Measurements from ENCODE around the gene IL10RA.
"Not testable (repeated sequence)": the region's sequence is repeated elsewhere in the genome, so short reads cannot be mapped to it uniquely, and the experiment has no call there.

IL10RA gene

GRCh38 chr11:117976445-117976844 lies 9.7 kb upstream of the IL10RA start:
- H3K27me3 Mint-ChIP-seq, result no peaks in the 10 kb centered on the region
- peak overlapping the region; percentile 83 for H3K4me3 Mint-ChIP-seq
- peak overlapping the region; percentile 83 for H3K27ac Mint-ChIP-seq
- H3K9me3 Mint-ChIP-seq (ENCODE audit: low read depth), result no peaks in the 10 kb centered on the region
- H3K4me1 Mint-ChIP-seq (ENCODE audit: low read depth), result peaks cover 82% of the 10 kb centered on the region
- peaks cover 2% of the 10 kb centered on the region for H3K36me3 Mint-ChIP-seq

DNA sequence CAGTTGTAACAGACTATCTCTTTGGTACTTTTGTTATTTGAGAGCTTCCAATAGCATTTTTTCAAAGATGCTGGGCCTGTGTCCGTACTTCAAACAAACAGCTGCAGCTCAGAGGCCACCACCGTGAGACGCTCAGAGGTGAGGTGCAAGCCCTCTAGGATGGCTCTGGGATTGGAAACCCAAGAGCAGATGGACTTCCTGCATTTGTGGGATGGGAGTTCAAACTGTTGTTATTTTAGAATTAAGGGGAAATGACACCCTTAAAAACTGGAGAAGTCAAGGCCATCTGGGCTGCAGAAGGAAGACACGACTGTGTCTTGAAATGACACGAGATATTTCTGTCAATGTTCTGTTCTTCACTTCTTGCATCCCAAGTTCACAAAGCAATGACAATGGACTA lies 9.2 kb upstream of the IL10RA start:
- Mint-ChIP-seq H3K4me3 (peak overlapping the region; percentile 83), H3K4me1 (ENCODE audit: low read depth) (peaks cover 85% of the 10 kb centered on the region), H3K27ac (peak overlapping the region; percentile 83)

DNA sequence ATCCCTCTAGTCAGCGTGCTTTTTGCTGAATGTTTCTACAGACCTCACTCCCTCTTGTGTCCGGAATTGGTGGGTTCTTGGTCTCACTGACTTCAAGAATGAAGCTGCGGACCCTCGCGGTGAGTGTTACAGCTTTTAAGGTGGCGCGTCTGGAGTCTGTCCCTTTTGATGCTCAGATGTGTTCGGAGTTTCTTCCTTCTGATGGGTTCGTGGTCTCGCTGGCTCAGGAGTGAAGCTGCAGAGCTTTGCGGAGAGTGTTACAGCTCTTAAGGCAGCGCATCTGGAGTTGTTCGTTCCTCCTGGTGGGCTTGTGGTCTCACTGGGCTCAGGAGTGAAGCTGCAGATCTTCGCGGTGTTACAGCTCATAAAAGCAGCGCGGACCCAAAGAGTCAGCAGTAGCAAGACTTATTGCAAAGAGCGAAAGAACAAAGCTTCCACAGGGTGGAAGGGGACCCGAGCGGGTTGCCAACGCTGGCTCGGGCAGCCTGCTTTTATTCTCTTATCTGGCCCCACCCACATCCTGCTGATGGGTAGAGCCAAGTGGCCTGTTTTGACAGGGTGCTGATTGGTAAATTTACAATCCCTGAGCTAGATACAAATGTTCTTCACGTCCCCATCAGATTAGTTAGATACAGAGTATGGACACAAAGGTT lies 8.5 kb upstream of the IL10RA start:
- peak overlapping the region; percentile 83 for H3K27ac Mint-ChIP-seq
- H3K4me3 Mint-ChIP-seq, result peak overlapping the region; percentile 83
- H3K4me1 Mint-ChIP-seq (ENCODE audit: low read depth), result peaks cover 83% of the 10 kb centered on the region
- not testable (repeated sequence) for H3K36me3 Mint-ChIP-seq; H3K9me3 Mint-ChIP-seq (ENCODE audit: low read depth); H3K27me3 Mint-ChIP-seq

More for the DNA sequence above, 9.2 kb upstream of the IL10RA start:
- Mint-ChIP-seq H3K9me3 (ENCODE audit: low read depth) (no peaks in the 10 kb centered on the region), H3K36me3 (peaks cover 2% of the 10 kb centered on the region), H3K27me3 (no peaks in the 10 kb centered on the region)

DNA sequence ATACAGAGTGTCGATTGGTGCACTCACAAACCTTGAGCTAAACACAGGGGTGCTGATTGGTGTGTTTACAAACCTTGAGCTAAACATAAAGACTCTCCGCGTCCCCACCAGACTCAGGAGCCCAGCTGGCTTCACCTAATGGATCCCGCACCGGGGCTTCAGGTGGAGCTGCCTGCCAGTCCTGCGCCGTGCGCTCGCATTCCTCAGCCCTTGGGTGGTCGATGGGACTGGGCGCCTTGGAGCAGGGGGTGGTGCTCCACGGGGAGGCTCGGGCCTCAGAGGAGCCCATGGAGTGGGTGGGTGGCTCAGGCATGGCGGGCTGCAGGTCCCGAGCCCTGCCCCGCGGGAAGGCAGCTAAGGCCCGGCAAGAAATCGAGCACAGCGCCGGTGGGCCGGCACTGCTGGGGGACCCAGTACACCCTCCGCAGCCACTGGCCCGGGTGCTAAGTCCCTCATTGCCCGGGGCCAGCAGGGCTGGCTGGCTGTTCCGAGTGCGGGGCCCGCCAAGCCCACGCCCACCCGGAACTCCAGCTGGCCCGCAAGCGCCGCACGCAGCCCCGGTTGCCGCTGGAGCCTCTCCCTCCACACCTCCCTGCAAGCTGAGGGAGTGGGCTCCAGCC lies 7.8 kb upstream of the IL10RA start:
- H3K36me3 Mint-ChIP-seq; H3K4me3 Mint-ChIP-seq; H3K9me3 Mint-ChIP-seq (ENCODE audit: low read depth); H3K27me3 Mint-ChIP-seq: not testable (repeated sequence)
- Mint-ChIP-seq H3K4me1 (ENCODE audit: low read depth) (peaks cover 83% of the 10 kb centered on the region), H3K27ac (peak overlapping the region; percentile 83)

GRCh38 chr11:117978991-117979390 lies 7.2 kb upstream of the IL10RA start:
- no peaks in the 10 kb centered on the region for H3K27me3 Mint-ChIP-seq
- H3K27ac Mint-ChIP-seq, result peak overlapping the region; percentile 88
- H3K36me3 Mint-ChIP-seq, result peaks cover 2% of the 10 kb centered on the region
- H3K9me3 Mint-ChIP-seq (ENCODE audit: low read depth), result no peaks in the 10 kb centered on the region
- peak overlapping the region; percentile 64 for H3K4me3 Mint-ChIP-seq
- H3K4me1 Mint-ChIP-seq (ENCODE audit: low read depth), result peaks cover 85% of the 10 kb centered on the region

DNA sequence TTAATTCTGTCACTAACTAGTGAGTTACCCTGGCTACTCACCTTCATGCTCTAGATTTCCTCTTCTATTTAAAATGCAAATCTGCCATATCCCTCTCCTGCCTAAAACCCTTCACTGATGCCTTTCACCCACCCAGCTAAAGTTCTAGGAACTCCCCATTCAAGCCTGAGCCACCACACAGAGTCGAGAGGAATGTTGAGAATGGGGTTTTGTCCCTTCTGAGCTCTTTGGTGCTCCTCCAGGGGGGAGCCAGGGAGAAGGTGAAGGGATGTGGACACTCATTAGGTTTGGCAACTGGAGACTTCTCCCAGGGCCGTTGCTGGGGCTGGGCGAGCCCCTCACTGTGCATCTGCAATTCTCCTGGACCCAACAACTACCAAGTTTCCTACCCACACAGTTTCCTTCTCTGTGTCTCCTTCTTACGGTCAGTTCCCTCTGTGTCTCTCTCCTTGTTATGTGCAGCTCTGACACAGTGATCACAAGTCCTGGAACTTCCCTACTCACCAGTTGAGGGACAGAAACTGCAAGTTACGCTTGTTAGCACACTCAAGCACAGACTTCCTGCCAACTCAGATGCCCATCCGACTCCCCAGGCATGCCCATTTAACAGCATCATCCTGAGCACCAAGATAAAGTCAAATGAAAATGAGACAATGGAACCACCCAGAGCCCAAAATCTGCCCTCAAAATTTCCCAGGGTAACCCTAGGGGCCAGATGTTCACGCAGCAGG lies 6.5 kb upstream of the IL10RA start:
- peak overlapping the region; percentile 64 for H3K4me3 Mint-ChIP-seq
- H3K27me3 Mint-ChIP-seq, result no peaks in the 10 kb centered on the region
- peaks cover 4% of the 10 kb centered on the region for H3K36me3 Mint-ChIP-seq
- H3K9me3 Mint-ChIP-seq (ENCODE audit: low read depth), result no peaks in the 10 kb centered on the region
- H3K27ac Mint-ChIP-seq, result peak overlapping the region; percentile 88
- H3K4me1 Mint-ChIP-seq (ENCODE audit: low read depth), result peaks cover 86% of the 10 kb centered on the region

- H3K36me3 Mint-ChIP-seq, result peaks cover 9% of the 10 kb centered on the region
- peak overlapping the region; percentile 64 for H3K4me3 Mint-ChIP-seq
- no peaks in the 10 kb centered on the region for H3K9me3 Mint-ChIP-seq (ENCODE audit: low read depth)
- H3K27me3 Mint-ChIP-seq, result no peaks in the 10 kb centered on the region
- peak overlapping the region; percentile 88 for H3K27ac Mint-ChIP-seq
- peaks cover 88% of the 10 kb centered on the region for H3K4me1 Mint-ChIP-seq (ENCODE audit: low read depth)
Observed at GRCh38 chr11:117980280-117980679, 5.9 kb upstream of the IL10RA start.

DNA sequence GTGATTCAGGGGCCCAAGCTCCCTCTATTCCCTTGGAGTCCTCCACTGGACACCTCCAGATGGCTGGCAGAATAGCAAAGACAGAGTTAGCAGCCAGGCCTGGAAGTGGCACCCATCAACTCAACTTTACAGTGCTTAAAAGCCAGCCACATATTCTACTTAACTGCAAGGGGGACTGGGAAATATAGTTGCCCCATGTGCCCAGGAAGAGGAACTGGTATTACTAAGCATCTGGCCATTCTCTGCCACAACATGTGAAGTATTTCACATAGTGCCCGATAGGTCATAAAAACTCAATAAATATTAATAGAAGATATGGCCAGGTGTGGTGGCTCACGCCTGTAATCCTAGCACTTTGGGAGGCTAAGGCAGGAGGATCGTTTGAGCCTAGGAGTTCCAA lies 5.5 kb upstream of the IL10RA start:
- H3K36me3 Mint-ChIP-seq, result peaks cover 9% of the 10 kb centered on the region
- H3K27me3 Mint-ChIP-seq, result no peaks in the 10 kb centered on the region
- H3K4me1 Mint-ChIP-seq (ENCODE audit: low read depth), result peaks cover 87% of the 10 kb centered on the region
- H3K4me3 Mint-ChIP-seq, result no peak overlapping the region
- H3K9me3 Mint-ChIP-seq (ENCODE audit: low read depth), result no peaks in the 10 kb centered on the region
- H3K27ac Mint-ChIP-seq, result peak overlapping the region; percentile 88

DNA sequence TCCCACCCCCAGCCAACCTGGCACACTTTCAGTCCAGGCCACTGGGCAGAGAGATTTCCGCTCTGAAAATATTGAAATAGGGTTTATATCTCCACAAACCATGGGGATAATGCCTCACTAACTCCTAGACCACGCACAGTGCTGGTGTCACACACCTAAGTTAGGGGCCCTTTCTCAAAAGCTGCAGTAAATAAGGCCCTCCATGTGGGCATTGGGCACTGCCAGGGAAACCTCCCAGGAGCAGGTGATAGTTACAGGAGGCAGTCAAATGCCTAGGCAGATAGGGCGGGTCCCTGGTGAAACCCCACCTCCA lies 3.1 kb upstream of the IL10RA start:
- peaks cover 12% of the 10 kb centered on the region for H3K36me3 Mint-ChIP-seq

GRCh38 chr11:117984476-117984875 lies 1.7 kb upstream of the IL10RA start:
- Mint-ChIP-seq H3K9me3 (ENCODE audit: low read depth) (no peaks in the 10 kb centered on the region), H3K27ac (peak overlapping the region; percentile 94), H3K27me3 (no peaks in the 10 kb centered on the region), H3K36me3 (peaks cover 14% of the 10 kb centered on the region), H3K4me1 (ENCODE audit: low read depth) (peaks cover 86% of the 10 kb centered on the region), H3K4me3 (peak overlapping the region; percentile 90)

More for the DNA sequence above, 3.1 kb upstream of the IL10RA start:
- H3K9me3 Mint-ChIP-seq (ENCODE audit: low read depth), result no peaks in the 10 kb centered on the region
- peak overlapping the region; percentile 35 for H3K4me3 Mint-ChIP-seq
- peak overlapping the region; percentile 61 for H3K27ac Mint-ChIP-seq
- H3K27me3 Mint-ChIP-seq, result no peaks in the 10 kb centered on the region
- peaks cover 80% of the 10 kb centered on the region for H3K4me1 Mint-ChIP-seq (ENCODE audit: low read depth)

- Mint-ChIP-seq H3K27me3 (no peaks in the 10 kb centered on the region), H3K9me3 (ENCODE audit: low read depth) (no peaks in the 10 kb centered on the region), H3K4me3 (peak overlapping the region; percentile 90), H3K36me3 (peaks cover 23% of the 10 kb centered on the region), H3K27ac (peak overlapping the region; percentile 90), H3K4me1 (ENCODE audit: low read depth) (peaks cover 88% of the 10 kb centered on the region)
Observed at GRCh38 chr11:117986981-117987574, 884 bp downstream of the IL10RA start.

GRCh38 chr11:117989351-117990102 lies 3.3 kb downstream of the IL10RA start:
- Mint-ChIP-seq H3K4me3 (peak overlapping the region; percentile 90), H3K27me3 (no peaks in the 10 kb centered on the region), H3K36me3 (peaks cover 30% of the 10 kb centered on the region), H3K9me3 (ENCODE audit: low read depth) (no peaks in the 10 kb centered on the region), H3K27ac (peak overlapping the region; percentile 90), H3K4me1 (ENCODE audit: low read depth) (peaks cover 89% of the 10 kb centered on the region)

DNA sequence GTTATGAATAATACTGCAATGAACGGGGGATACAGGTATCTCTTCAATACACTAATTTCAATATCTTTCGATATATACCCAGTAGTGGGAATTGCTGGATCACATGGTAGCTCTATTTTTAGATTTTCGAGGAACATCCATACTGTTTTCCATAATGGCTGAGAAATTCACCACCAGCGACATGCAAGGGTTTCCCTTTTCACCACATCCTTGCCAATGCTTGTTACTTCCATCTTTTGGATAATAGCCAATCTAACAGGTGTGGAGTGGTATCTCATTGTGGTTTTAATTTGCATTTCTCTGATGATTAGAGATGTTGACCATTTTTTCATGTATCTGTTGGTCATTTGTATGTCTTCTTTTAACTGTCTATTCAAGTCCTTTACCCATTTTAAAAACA lies 5.9 kb downstream of the IL10RA start:
- peak overlapping the region; percentile 93 for H3K27ac Mint-ChIP-seq
- no peaks in the 10 kb centered on the region for H3K9me3 Mint-ChIP-seq (ENCODE audit: low read depth)
- peaks cover 89% of the 10 kb centered on the region for H3K4me1 Mint-ChIP-seq (ENCODE audit: low read depth)
- H3K4me3 Mint-ChIP-seq, result peak overlapping the region; percentile 83
- H3K27me3 Mint-ChIP-seq, result no peaks in the 10 kb centered on the region
- peaks cover 30% of the 10 kb centered on the region for H3K36me3 Mint-ChIP-seq

DNA sequence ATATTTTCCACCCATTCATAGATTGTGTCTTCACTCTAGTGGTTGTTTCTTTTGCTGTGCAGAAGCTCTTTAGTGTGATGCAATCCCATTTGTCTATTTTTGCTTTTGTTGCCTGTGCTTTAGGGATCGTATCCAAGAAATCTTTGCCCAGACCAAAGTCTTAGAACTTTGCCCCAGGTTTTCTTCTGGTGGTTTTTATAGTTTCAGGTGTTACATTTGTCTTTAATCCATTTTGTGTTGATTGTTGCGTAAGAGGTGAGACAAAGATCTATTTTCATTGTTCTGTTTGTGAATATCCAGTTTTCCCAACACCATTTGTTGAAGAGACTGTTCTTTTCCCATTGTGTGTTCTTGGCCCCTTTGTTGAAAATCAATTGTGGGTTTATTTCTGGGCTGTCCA lies 6.4 kb downstream of the IL10RA start:
- no peaks in the 10 kb centered on the region for H3K27me3 Mint-ChIP-seq
- H3K4me3 Mint-ChIP-seq, result peak overlapping the region; percentile 83
- peaks cover 31% of the 10 kb centered on the region for H3K36me3 Mint-ChIP-seq
- H3K4me1 Mint-ChIP-seq (ENCODE audit: low read depth), result peaks cover 89% of the 10 kb centered on the region
- peak overlapping the region; percentile 87 for H3K27ac Mint-ChIP-seq
- no peaks in the 10 kb centered on the region for H3K9me3 Mint-ChIP-seq (ENCODE audit: low read depth)

Measured in activated naive CD8-positive, alpha-beta T cell (primary cell).